ENCODE results near the gene PEX5L. TPM values are rescaled to one million over a fixed set of nuclear protein-coding genes. Genes with fewer than 3 reads are reported as not detected.
"Not testable (repeated sequence)": the region's sequence is repeated elsewhere in the genome, so short reads cannot be mapped to it uniquely, and the experiment has no call there.

The PEX5L gene
- total RNA-seq, 1 experiment from 2014 or later: 0.33 TPM

DNA sequence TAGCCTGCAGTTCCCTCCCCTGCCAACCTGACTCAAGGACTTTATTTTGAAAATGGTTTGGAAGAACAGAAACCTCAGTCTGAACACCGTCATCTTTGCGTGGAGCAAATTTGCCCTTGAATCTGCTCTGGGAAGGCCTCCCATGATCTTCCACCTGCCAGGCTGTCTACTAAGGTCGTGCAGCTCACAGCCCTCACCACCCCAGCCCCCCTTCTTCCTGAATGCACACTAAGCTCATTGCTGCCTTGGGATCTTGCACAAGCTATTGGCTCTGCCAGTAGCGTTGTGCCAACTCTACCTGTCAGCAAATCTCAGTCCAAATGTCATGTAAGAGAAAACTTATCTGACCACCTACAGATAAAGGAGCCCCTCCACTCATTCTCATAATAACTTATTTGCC, 242.4 kb downstream of the PEX5L start:
- ChIA-PET CTCF (interaction anchor here (0.5 kb wide), 1 partner anchor 216 kb away, joined by 3 read pairs; no protein-coding TSS in a partner anchor), POLR2A (ENCODE audit: unreplicated experiment) (no interaction called here)
- intact Hi-C loops (cut with micrococcal nuclease; ENCODE audit: unreplicated experiment): no loop called here
- Histone ChIP-seq H3K4me2 (no peak overlapping the region), H3K36me3 (ENCODE audit: low read depth) (no peaks in the 10 kb centered on the region), H3K4me1 (replicated peaks; ENCODE audit: insufficient read depth) (no peaks in the 10 kb centered on the region), H3K9me2 (ENCODE audit: insufficient read depth) (no peaks in the 10 kb centered on the region), H3K79me2 (ENCODE audit: low read depth) (no peaks in the 10 kb centered on the region), H2AFZ (no peak overlapping the region), H3K27me3 (ENCODE audit: insufficient read depth, low read depth) (no peaks in the 10 kb centered on the region), H3F3A (ENCODE audit: insufficient read depth, low read depth) (no peaks in the 10 kb centered on the region), H3K27ac (no peak overlapping the region), H3K4me3 (no peak overlapping the region), H3K9me3 (ENCODE audit: insufficient read depth, low read depth) (no peaks in the 10 kb centered on the region), H4K20me1 (ENCODE audit: insufficient read depth) (no peaks in the 10 kb centered on the region)
- no peak for TF ChIP-seq EZH2 (IDR thresholded peaks at IDR 0.05; ENCODE audit: low read depth)
- no TSS peak for BruUV-seq (replicated peaks)
- DNase-seq: no peak

DNA sequence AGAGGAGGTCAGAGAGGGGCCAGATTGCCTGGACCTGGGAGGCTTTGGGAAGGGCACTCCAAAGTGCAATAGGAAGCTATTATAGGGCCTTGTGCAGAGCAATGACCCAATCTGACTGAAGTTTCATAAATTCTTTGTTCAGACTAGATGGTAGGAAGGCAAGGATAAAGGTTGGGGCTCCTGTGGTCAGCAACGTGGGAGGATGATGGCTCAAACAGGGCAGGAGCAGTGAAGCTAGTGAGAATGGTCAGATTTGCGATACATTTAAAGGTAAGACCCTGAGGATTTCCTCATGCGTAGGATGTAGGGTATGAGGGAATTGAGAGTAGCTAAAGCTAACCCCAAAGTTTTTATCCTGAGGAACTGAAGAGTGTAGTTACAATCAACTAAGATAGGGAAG, 244.9 kb downstream of the PEX5L start:
- ChIA-PET POLR2A (ENCODE audit: unreplicated experiment) (no interaction called here), CTCF (no interaction called here)
- Histone ChIP-seq H3K4me3 (no peak overlapping the region), H3K27me3 (ENCODE audit: insufficient read depth, low read depth) (no peaks in the 10 kb centered on the region), H3K4me1 (replicated peaks; ENCODE audit: insufficient read depth) (no peaks in the 10 kb centered on the region), H3K4me2 (no peak overlapping the region), H3K79me2 (ENCODE audit: low read depth) (no peaks in the 10 kb centered on the region), H2AFZ (no peak overlapping the region), H3K36me3 (ENCODE audit: low read depth) (no peaks in the 10 kb centered on the region), H4K20me1 (ENCODE audit: insufficient read depth) (no peaks in the 10 kb centered on the region), H3K9me2 (ENCODE audit: insufficient read depth) (no peaks in the 10 kb centered on the region), H3F3A (ENCODE audit: insufficient read depth, low read depth) (no peaks in the 10 kb centered on the region), H3K9me3 (ENCODE audit: insufficient read depth, low read depth) (no peaks in the 10 kb centered on the region), H3K27ac (no peak overlapping the region)
- intact Hi-C loops (cut with micrococcal nuclease; ENCODE audit: unreplicated experiment): no loop called here
- TF ChIP-seq EZH2 (IDR thresholded peaks at IDR 0.05; ENCODE audit: low read depth): no peak
- TF ChIP-seq, protein P1, sequence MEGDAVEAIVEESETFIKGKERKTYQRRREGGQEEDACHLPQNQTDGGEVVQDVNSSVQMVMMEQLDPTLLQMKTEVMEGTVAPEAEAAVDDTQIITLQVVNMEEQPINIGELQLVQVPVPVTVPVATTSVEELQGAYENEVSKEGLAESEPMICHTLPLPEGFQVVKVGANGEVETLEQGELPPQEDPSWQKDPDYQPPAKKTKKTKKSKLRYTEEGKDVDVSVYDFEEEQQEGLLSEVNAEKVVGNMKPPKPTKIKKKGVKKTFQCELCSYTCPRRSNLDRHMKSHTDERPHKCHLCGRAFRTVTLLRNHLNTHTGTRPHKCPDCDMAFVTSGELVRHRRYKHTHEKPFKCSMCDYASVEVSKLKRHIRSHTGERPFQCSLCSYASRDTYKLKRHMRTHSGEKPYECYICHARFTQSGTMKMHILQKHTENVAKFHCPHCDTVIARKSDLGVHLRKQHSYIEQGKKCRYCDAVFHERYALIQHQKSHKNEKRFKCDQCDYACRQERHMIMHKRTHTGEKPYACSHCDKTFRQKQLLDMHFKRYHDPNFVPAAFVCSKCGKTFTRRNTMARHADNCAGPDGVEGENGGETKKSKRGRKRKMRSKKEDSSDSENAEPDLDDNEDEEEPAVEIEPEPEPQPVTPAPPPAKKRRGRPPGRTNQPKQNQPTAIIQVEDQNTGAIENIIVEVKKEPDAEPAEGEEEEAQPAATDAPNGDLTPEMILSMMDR (conservative IDR thresholded peaks at IDR 0.05): no peak
- DNase-seq: no peak
- no TSS peak for BruUV-seq (replicated peaks)

DNA sequence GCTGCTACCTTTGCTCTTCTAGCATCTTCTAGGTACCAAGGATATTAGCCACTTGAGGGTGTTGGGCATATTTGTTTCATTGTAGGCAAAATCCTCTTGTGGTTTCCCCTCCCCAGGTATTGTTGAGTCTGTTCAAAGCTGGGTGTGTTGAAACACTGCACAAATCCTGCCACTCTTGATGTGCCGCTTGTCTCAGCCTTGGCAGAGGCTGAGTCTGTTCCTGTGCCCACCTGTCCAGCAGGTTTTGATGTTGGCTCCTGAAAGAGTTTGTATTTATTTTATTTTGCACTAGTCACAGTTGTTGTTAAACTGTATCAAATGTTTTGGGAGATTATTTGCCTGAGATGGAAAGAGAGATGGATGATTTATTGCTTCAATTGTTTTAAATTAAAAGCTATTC, 247.7 kb downstream of the PEX5L start:
- Histone ChIP-seq H4K20me1 (ENCODE audit: insufficient read depth) (no peaks in the 10 kb centered on the region), H2AFZ (no peak overlapping the region), H3K36me3 (ENCODE audit: low read depth) (no peaks in the 10 kb centered on the region), H3K79me2 (ENCODE audit: low read depth) (no peaks in the 10 kb centered on the region), H3K4me1 (replicated peaks; ENCODE audit: insufficient read depth) (no peaks in the 10 kb centered on the region), H3K9me2 (ENCODE audit: insufficient read depth) (no peaks in the 10 kb centered on the region), H3K9me3 (ENCODE audit: insufficient read depth, low read depth) (no peaks in the 10 kb centered on the region), H3K4me3 (no peak overlapping the region), H3K27me3 (ENCODE audit: insufficient read depth, low read depth) (no peaks in the 10 kb centered on the region), H3K27ac (no peak overlapping the region), H3K4me2 (no peak overlapping the region), H3F3A (ENCODE audit: insufficient read depth, low read depth) (no peaks in the 10 kb centered on the region)
- intact Hi-C loops (cut with micrococcal nuclease; ENCODE audit: unreplicated experiment): no loop called here
- CTCF ChIA-PET: no interaction called here
- no peak for TF ChIP-seq EZH2 (IDR thresholded peaks at IDR 0.05; ENCODE audit: low read depth)
- POLR2A ChIA-PET (ENCODE audit: unreplicated experiment): no interaction called here
- BruUV-seq (replicated peaks): no TSS peak
- no peak for DNase-seq

DNA sequence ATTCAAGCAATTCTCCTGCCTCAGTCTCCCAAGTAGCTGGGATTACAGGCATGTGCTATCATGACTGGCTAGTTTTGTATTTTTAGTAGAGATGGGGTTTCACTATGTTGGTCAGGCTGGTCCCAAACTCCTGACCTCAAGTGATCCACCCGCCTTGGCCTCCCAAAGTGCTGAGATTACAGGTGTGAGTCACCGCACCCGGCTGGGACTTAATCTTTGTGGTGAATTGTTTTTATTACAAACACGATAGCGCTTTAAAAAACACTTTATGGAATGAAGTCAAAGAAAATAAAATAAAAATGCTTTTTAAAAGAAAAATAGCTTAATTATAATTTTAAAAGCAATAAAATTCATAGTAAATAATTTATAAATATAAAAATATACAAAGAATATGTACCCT, 253.9 kb downstream of the PEX5L start:
- BruUV-seq (replicated peaks): not testable (repeated sequence)

More for the DNA sequence above, 253.9 kb downstream of the PEX5L start:
- H3K4me2 ChIP-seq; intact Hi-C loops (cut with micrococcal nuclease; ENCODE audit: unreplicated experiment); H3K27ac ChIP-seq; H3K79me2 ChIP-seq (ENCODE audit: low read depth); H3K9me2 ChIP-seq (ENCODE audit: insufficient read depth); H3K4me3 ChIP-seq; H3K36me3 ChIP-seq (ENCODE audit: low read depth); H3K27me3 ChIP-seq (ENCODE audit: insufficient read depth, low read depth); H3F3A ChIP-seq (ENCODE audit: insufficient read depth, low read depth); CTCF ChIA-PET; H4K20me1 ChIP-seq (ENCODE audit: insufficient read depth); H3K9me3 ChIP-seq (ENCODE audit: insufficient read depth, low read depth); H2AFZ ChIP-seq; DNase-seq; H3K4me1 ChIP-seq (replicated peaks; ENCODE audit: insufficient read depth): not testable (repeated sequence)
- POLR2A ChIA-PET (ENCODE audit: unreplicated experiment): interaction anchor here (0.6 kb wide), 1 partner anchor 1248 kb away, joined by 3 read pairs; no protein-coding TSS in a partner anchor

Data from PC-9 (cell line).